ENCODE measurements around the gene SLC25A26.

SLC25A26 gene

GRCh38 chr3:66259566-66260255 is 38.9 kb downstream of the SLC25A26 start:
- H3K27ac ChIP-seq: no peak overlapping the region
- TF ChIP-seq ZFX (IDR thresholded peaks at IDR 0.05) (no peak), CTCF (conservative IDR thresholded peaks at IDR 0.05) (no peak)

GRCh38 chr3:66260431-66260830 is 39.6 kb downstream of the SLC25A26 start:
- no peak for TF ChIP-seq ZFX (IDR thresholded peaks at IDR 0.05)
- TF ChIP-seq CTCF (conservative IDR thresholded peaks at IDR 0.05): no peak
- no peak overlapping the region for H3K27ac ChIP-seq

- TF ChIP-seq CTCF (conservative IDR thresholded peaks at IDR 0.05) (no peak), ZFX (IDR thresholded peaks at IDR 0.05) (no peak)
- H3K27ac ChIP-seq: no peak overlapping the region
These were observed 40.6 kb downstream of the SLC25A26 start for GRCh38 chr3:66261355-66261754.

GRCh38 chr3:66265649-66266048 is 44.8 kb downstream of the SLC25A26 start:
- H3K27ac ChIP-seq: no peak overlapping the region
- no peak for TF ChIP-seq ZFX (IDR thresholded peaks at IDR 0.05)
- TF ChIP-seq CTCF (conservative IDR thresholded peaks at IDR 0.05): no peak

- TF ChIP-seq CTCF (conservative IDR thresholded peaks at IDR 0.05): no peak
- TF ChIP-seq ZFX (IDR thresholded peaks at IDR 0.05): no peak
- no peak overlapping the region for H3K27ac ChIP-seq
These were observed 45.8 kb downstream of the SLC25A26 start for GRCh38 chr3:66266551-66266950.

GRCh38 chr3:66267031-66267430 is 46.2 kb downstream of the SLC25A26 start:
- TF ChIP-seq ZFX (IDR thresholded peaks at IDR 0.05): no peak
- TF ChIP-seq CTCF (conservative IDR thresholded peaks at IDR 0.05): no peak
- H3K27ac ChIP-seq: no peak overlapping the region

- no peak overlapping the region for H3K27ac ChIP-seq
- no peak for TF ChIP-seq CTCF (conservative IDR thresholded peaks at IDR 0.05)
These were observed 47.1 kb downstream of the SLC25A26 start for GRCh38 chr3:66267906-66268305.

Data from C4-2B (cell line).